Heart right ventricle (tissue), 16 donors: ENCODE results near the gene ITSN1. TPM values are rescaled to one million over a fixed set of nuclear protein-coding genes. Genes with fewer than 3 reads are reported as not detected.
"Not testable (repeated sequence)": the region's sequence is repeated elsewhere in the genome, so short reads cannot be mapped to it uniquely, and the experiment has no call there.

Experiments
- ATAC-seq, 8 donors: fragments of 200-7000 bp; cut with Tn5 transposase; one replicate each; pipeline ENCODE4 v1.9.1; 2020; ENCODE audit warnings: mild to moderate bottlenecking in 8 of 8, moderate library complexity in 8 of 8, moderate number of reproducible peaks in 1 of 8
- DNase-seq, 2 donors: peaks; one replicate each; pipeline ENCODE4 v3.0.0-alpha.2; 2020
- H3K27ac ChIP-seq, 10 donors: fragments of 200-600 bp; sonication (generic) in 2 of 10; one replicate each; pipeline versions ENCODE4 v1.5.0 to v1.8.0; 2020 to 2022; ENCODE audit warnings: mild to moderate bottlenecking in 3 of 10
- H3K27me3 ChIP-seq, 7 donors: fragments of 200-600 bp; one replicate each; pipeline ENCODE4 v1.8.0; 2021 to 2022; ENCODE audit warnings: mild to moderate bottlenecking in 2 of 7
- H3K36me3 ChIP-seq, 9 donors: fragments of 200-600 bp; sonication (generic) in 1 of 9; one replicate each; pipeline versions ENCODE4 v1.5.0 to v1.8.0; 2020 to 2022; ENCODE audit warnings: mild to moderate bottlenecking in 2 of 9
- H3K4me1 ChIP-seq, 9 donors: fragments of 200-600 bp; sonication (generic) in 1 of 9; one replicate each; pipeline versions ENCODE4 v1.5.0 to v1.8.0; 2020 to 2022; ENCODE audit warnings: mild to moderate bottlenecking in 4 of 9
- H3K4me3 ChIP-seq, 10 donors: fragments of 200-600 bp; sonication (generic) in 2 of 10; one replicate each; pipeline versions ENCODE4 v1.5.0 to v1.8.0; 2020 to 2022; ENCODE audit warnings: mild to moderate bottlenecking in 7 of 10, moderate library complexity in 2 of 10
- H3K9me3 ChIP-seq, 11 donors: fragments of 200-600 bp in 10 of 11; sonication (generic) in 2 of 11; one replicate each; pipeline versions ENCODE4 v1.5.0 to v1.8.0; 2013 to 2022; ENCODE audit warnings: mild to moderate bottlenecking in 2 of 11, control low read depth in 1 of 11, moderate library complexity in 1 of 11
- CTCF ChIP-seq, 9 donors: fragments of 200-600 bp; sonication (generic) in 2 of 9; IDR thresholded peaks; one replicate each; pipeline versions ENCODE4 v1.5.0 to v1.8.0; 2021 to 2022; ENCODE audit warnings: antibody characterized with exemption in 9 of 9, mild to moderate bottlenecking in 5 of 9, moderate library complexity in 1 of 9
- WGBS, 2 donors: extraction: QIAGEN DNeasy Blood & Tissue Kit; methylation state at CpG; one replicate each; pipeline ENCODE4 v1.1.7; 2013; ENCODE audit warnings: inconsistent platforms in 1 of 2; 5-methylcytosine and 5-hydroxymethylcytosine counted together
- intact Hi-C, 10 donors: fragments of 100-400 bp; cut with DNase I; formaldehyde crosslinking; loops; one replicate each; pipeline versions ENCODE4 v1.11.1 to v1.14.2; 2022
- polyA plus RNA-seq, 2 donors: library from polyadenylated mRNA; stranded (reverse); fragments of 200-250 nt; gene quantifications; one replicate each; pipeline ENCODE4 v1.2.3, GENCODE V29; 2013
- total RNA-seq, 10 donors: library from RNA; stranded (reverse); fragmentation: NEBNext Ultra II Directional in 3 of 10; extraction: Animal tissue kit (Norgen Biotek cat#: 25700) in 3 of 10; gene quantifications; one replicate each; pipeline versions ENCODE4 v1.2.1 to v1.2.4, GENCODE V29; 2021 to 2023
- donor health status: Arrhythmogenic right ventricular cardiomyopathy.
- donor health status: ischemic (EF 13 %, LVEDD 7.1; RV severe dilation, severe dysfunction).
- donor health status: healthy with polysubstance abuse.
- donor health status: DM: no; HTN: yes; CAD: no.
- donor health status: DM: no; HTN: no; CAD: no.
- donor health status: ischemic (EF 25% LVEDD 6.9; RV normal size, moderate dysfunction).
- donor health status: ischemic (EF 25% LVEDD 5.7; RV mildly dilated, moderate dysfunction).
- donor health status: healthy.
- donor health status: DM: yes; HTN: yes; CAD: no.
- donor health status: Ischemic cardiomyopathy.
- donor health status: ischemic (EF 35%, LVEDD 5.7; RV mildly dilated, moderate dysfunction).
- donor health status: nonischemic (EF 11% LVEDD 7.7; RV severe dilation, severe dysfunction).
- donor health status: DM: yes; HTN: yes; CAD: no.
- donor health status: PGD.
- donor health status: ischemic (EF 29% LVEDD 5.4; RV normal size, mild dysfunction).
- donor health status: nonischemic (EF 23%, LVEDD 6.1; RV moderate dilation, normal function).

Gene ITSN1
- total and polyA plus RNA-seq, 12 donors = 14.6 to 47.3 (median 32.3) TPM

GRCh38 chr21:33674226-33674625 is 31.9 kb downstream of the ITSN1 start:
- no peak for TF ChIP-seq CTCF (IDR thresholded peaks at IDR 0.05)
- no peak for ATAC-seq
- no peak for DNase-seq
- intact Hi-C loops = no loop called here
- H3K4me1 ChIP-seq = peaks cover 0 to 20% (median 0%) of the 10 kb centered on the region in 9 donors
- H3K27ac ChIP-seq = no peak overlapping the region
- no peak overlapping the region for H3K4me3 ChIP-seq
- peaks cover 0 to 4% (median 0%) of the 10 kb centered on the region in 9 donors for H3K36me3 ChIP-seq
- 84 to 96% methylated on average over 1 of the region's 1 CpG for WGBS, 2 donors
- H3K27me3 ChIP-seq = no peaks in the 10 kb centered on the region
- no peaks in the 10 kb centered on the region for H3K9me3 ChIP-seq

- H3K27me3 ChIP-seq, intact Hi-C loops, H3K27ac ChIP-seq, H3K9me3 ChIP-seq, DNase-seq, ATAC-seq, H3K36me3 ChIP-seq, H3K4me3 ChIP-seq: not testable (repeated sequence)
- WGBS, 2 donors = 97 to 99% methylated on average over 5 of the region's 5 CpGs
- peaks cover 0 to 17% (median 0%) of the 10 kb centered on the region in 9 donors for H3K4me1 ChIP-seq
Measured at GRCh38 chr21:33676666-33677065, 34.4 kb downstream of the ITSN1 start.

GRCh38 chr21:33677450-33677849 is 35.1 kb downstream of the ITSN1 start:
- Histone ChIP-seq H3K4me1 (peaks cover 0 to 14% (median 0%) of the 10 kb centered on the region in 9 donors), H3K9me3 (no peaks in the 10 kb centered on the region), H3K4me3 (no peak overlapping the region), H3K27ac (no peak overlapping the region), H3K36me3 (no peaks in the 10 kb centered on the region), H3K27me3 (no peaks in the 10 kb centered on the region)
- ATAC-seq (no peak), DNase-seq (no peak)
- intact Hi-C loops = no loop called here
- WGBS, 2 donors = 96 to 97% methylated on average over 9 of the region's 9 CpGs
- no peak for TF ChIP-seq CTCF (IDR thresholded peaks at IDR 0.05)

GRCh38 chr21:33680870-33681269 is 38.6 kb downstream of the ITSN1 start:
- DNase-seq = no peak
- Histone ChIP-seq H3K9me3 (no peaks in the 10 kb centered on the region), H3K4me1 (peaks cover 3 to 38% (median 27%) of the 10 kb centered on the region in 9 donors), H3K4me3 (no peak overlapping the region), H3K27ac (no peak overlapping the region), H3K36me3 (no peaks in the 10 kb centered on the region), H3K27me3 (no peaks in the 10 kb centered on the region)
- no peak for TF ChIP-seq CTCF (IDR thresholded peaks at IDR 0.05)
- ATAC-seq = no peak
- intact Hi-C loops = no loop called here
- WGBS, 2 donors = 97 to 98% methylated on average over 6 of the region's 6 CpGs

GRCh38 chr21:33682992-33683627 is 40.8 kb downstream of the ITSN1 start:
- no peak overlapping the region for H3K4me3 ChIP-seq
- intact Hi-C loops = no loop called here
- H3K27me3 ChIP-seq = no peaks in the 10 kb centered on the region
- H3K36me3 ChIP-seq = no peaks in the 10 kb centered on the region
- DNase-seq = no peak
- H3K27ac ChIP-seq = no peak overlapping the region
- peaks cover 3 to 57% (median 39%) of the 10 kb centered on the region in 9 donors for H3K4me1 ChIP-seq
- ATAC-seq = peak in 2 of 8 donors; percentile 27 to 42
- no peaks in the 10 kb centered on the region for H3K9me3 ChIP-seq
- no peak for TF ChIP-seq CTCF (IDR thresholded peaks at IDR 0.05)
- 79 to 80% methylated on average over 4 of the region's 4 CpGs for WGBS, 2 donors
